ENCODE results near the gene TCF7L2.

The TCF7L2 gene

GRCh38 chr10:113158183-113158582 lies 208.1 kb downstream of the TCF7L2 start:
- no peak for DNase-seq

GRCh38 chr10:113159563-113159962 lies 209.5 kb downstream of the TCF7L2 start:
- no peak for DNase-seq

GRCh38 chr10:113160641-113161040 lies 210.6 kb downstream of the TCF7L2 start:
- no peak for DNase-seq

GRCh38 chr10:113161066-113161465 lies 211.0 kb downstream of the TCF7L2 start:
- no peak for DNase-seq

- DNase-seq: no peak
Observed at GRCh38 chr10:113162960-113163359, 212.9 kb downstream of the TCF7L2 start.

DNA sequence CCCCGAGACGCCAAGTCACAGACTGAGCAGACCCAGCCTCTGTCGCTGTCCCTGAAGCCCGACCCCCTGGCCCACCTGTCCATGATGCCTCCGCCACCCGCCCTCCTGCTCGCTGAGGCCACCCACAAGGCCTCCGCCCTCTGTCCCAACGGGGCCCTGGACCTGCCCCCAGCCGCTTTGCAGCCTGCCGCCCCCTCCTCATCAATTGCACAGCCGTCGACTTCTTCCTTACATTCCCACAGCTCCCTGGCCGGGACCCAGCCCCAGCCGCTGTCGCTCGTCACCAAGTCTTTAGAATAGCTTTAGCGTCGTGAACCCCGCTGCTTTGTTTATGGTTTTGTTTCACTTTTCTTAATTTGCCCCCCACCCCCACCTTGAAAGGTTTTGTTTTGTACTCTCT lies 215.6 kb downstream of the TCF7L2 start:
- no peak for DNase-seq

DNA sequence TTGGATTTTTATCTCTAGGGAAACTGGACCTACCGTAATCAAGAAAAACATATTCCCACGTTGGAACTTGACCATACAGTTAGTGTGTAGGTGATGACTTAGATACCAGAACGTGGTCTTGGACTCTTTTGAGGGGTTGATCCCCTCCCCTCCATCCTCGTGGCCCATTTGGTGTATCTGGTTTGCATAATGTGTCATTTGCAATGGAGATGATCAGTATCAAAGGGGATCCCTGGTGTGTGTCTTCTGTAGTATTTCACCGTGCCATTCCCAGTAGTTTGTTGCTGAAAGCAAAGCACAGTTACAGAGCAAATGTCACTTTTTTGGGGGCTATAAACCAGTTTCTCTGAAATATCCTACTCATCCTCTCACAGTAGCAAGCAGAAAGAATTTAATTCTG lies 217.7 kb downstream of the TCF7L2 start:
- DNase-seq: no peak

DNA sequence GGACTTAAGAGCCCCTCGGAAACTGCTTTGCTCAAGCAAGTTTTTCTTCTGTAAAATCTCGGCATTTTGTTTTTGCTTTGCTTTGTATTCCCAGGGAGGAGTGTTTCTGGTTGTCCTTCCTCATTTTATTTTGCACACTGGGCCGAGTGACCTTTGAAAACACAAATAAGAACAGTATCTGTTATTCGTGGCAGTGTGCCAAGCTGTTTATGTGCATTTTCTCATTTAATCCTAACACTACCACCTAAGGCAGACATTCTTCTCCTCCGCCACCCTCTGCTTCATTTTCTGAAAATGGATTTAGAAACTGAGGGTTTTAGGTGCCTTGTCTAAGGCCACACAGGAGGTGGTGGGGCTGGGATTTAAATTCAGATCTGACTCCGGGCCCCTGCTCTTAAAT lies 218.5 kb downstream of the TCF7L2 start:
- DNase-seq: no peak

DNA sequence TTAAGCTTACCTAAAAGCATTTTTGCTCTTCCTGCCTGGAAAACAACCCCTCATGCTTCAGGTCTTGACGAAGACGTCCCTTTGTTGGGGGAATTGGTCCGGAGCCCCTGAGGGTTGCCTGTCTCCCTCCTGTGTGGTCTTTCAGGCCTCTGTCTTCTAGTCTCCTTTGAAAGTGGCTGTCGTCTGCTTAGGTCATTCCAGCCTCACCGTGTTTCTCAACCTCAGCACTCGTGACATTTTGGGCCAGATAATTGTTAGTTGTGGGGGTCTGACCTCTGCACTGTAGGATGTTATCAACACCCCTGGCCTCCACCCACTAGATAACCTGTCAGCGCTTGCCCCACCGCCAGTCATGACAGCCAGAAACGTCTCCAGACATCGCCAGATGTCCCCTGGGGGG lies 219.1 kb downstream of the TCF7L2 start:
- DNase-seq: no peak

DNA sequence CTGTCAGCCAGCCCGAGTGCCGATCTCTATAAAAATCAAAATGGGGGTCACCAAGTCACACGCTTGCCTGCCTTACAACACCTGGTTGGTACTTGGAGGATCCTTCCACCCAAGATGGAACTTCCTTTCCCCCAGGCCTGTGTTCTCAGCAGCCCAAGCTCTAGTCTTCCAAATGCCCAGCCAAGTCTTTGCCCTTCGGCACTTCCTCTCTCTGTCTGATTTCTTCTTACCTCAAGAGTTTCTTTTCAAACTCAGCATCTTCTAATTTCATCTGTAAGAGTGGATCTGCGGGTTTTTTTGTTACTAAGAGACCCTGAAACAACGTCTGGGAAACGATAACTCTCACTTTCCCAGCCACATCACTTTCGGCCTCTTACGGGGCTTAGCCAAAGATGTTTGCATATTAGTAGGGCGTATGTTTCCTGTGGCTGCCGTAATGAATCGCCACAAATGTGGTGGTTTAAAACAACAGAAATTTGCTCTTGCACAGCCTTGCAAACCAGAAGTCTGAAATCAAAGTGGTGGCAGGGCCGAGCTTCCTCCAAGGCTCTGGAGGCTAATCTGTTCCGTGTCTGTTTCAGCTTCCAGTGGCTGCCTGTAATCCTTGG lies 219.9 kb downstream of the TCF7L2 start:
- DNase-seq: no peak

GRCh38 chr10:113171662-113172061 lies 221.6 kb downstream of the TCF7L2 start:
- DNase-seq: no peak

DNA sequence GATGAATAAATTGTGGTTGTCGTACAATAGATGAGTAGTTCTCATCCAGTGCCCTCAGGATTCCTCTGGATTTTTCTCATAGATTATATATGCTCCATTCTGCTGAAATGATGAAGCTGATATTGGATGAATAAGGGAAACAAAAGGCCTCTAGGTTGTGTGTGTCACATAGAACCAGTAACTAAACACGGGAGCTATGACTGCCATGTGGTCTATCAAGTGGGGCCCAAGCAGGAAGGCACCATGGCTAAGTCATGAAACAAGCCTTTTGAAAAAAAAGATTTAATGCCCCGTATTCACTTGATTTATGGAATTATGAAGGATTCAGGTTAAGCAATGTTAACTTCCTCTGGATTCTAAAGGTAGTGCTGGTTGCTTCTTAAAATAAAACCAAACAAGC lies 225.1 kb downstream of the TCF7L2 start:
- no peak for DNase-seq

GRCh38 chr10:113175756-113176651 lies 226.0 kb downstream of the TCF7L2 start:
- DNase-seq: no peak

DNA sequence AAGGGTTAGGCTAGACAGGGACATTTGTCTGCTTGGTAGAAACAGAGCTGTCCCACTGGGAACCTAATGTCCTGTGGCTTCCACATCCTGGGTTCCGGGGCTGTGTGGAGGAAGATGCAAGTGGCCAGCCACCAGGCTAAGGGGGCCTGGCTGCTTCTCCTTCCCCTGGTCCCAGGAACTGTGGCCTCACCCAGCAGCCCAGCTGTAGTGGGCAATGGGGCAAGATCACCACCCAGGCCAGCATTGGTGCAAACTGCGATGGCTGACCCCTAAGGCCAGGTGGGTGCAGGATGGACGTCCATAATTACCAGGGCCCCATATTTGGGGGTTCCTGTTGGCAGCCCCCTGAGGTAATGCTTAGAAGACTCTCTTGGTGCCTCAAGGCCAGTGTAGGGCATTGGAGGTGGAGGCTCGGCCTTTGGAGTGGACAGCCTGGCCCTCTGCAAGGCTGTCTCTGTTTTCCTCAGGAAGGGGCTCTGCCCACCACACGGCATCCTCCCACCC lies 226.7 kb downstream of the TCF7L2 start:
- DNase-seq: no peak

DNA sequence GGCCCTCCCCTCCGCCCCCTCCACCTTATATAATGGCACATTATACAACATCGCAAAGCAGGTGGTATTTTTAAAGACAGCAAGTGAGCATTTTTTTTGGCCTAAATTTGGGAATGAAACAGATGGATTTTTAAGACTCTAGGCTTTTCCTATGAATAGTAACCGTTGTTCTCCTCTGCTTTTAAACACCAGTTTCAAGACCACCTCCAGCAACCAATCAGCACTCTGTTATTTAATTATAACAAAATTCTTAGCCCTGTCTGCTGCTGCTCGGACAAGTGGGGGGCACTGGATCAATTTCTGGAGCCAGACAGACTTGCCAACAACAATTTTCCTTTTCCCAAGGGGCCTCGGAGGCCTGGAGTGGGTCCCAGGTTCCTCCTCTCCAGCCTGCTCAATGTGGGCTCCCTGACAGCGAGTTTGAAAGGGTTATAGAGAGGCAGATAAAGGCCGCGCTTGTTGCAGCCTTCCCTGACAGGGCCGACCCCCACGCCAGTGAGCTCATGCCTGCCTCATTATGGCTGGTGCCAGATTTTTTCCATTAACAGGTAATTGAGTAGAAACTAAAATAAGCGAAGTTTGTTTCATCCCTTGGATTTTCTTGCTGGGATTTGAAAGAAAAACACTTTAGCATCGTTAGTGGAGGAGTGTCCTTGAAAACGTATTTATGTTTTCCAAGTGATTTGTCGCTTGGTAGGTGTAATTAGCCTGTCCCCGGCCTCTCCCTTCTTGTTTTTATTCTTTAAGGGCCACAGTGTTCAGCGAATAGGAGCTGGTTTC lies 227.3 kb downstream of the TCF7L2 start:
- DNase-seq: no peak

DNA sequence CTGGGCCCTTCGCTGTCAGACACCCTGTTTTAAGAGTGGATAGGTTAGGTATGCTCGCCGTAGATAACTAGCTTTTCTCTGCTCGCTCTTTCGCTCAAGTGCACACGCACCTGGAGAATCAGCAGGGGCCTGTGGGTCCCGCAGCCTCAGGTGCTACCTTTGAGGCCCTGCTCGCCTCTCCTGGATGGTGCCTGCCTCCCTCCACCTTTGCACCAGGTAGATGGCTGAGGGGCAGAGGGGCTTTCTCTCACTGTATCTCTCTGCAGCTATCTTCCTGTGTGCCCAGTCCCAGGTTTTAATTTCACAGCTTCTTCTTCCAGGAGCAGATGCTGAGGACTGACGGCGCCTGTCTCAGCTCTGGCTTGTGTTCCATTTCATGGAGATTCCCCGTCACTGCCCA lies 227.9 kb downstream of the TCF7L2 start:
- no peak for DNase-seq

DNA sequence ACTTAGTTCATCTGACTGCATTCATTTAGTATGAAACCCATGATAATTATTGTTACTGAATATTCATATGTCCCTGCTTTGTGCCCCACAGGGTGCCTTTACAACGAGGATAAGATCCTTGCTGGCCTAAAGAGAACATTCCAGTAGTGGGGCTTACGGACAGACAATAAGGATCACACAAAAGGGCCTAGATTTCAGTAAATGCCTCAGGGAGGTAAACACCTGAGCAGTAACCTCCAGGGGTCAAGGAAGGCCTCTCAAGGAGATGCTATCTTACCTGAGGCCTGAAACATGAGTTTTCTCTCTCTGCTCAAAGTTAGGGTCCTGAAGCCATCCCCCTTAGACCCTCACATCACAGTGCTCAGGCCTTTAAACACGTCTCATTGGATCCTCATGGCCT lies 228.7 kb downstream of the TCF7L2 start:
- no peak for DNase-seq

DNA sequence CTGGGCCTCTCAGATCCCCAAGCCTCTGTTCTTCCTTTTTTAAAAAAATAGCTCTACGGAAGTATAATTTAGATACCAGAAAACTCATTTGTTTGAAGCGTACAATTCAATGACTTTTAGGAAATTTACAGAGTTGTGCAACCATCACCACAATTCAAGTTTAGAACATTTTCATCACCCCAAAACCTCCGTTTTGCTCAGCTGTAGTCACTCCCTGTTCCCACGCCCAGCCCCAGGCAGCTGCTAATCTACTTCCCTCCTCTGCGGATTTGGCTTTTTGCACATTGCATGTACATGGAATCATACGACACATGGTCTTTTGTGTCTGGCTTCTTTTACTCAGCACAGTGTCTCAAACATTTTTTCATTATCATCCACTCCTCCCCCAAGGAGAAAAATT lies 229.2 kb downstream of the TCF7L2 start:
- DNase-seq: no peak

- DNase-seq: no peak
Observed at GRCh38 chr10:113179966-113180365, 229.9 kb downstream of the TCF7L2 start.

- no peak for DNase-seq
Observed at GRCh38 chr10:113180401-113181154, 230.5 kb downstream of the TCF7L2 start.

- no peak for DNase-seq
Observed at GRCh38 chr10:113182154-113182553, 232.1 kb downstream of the TCF7L2 start.

DNA sequence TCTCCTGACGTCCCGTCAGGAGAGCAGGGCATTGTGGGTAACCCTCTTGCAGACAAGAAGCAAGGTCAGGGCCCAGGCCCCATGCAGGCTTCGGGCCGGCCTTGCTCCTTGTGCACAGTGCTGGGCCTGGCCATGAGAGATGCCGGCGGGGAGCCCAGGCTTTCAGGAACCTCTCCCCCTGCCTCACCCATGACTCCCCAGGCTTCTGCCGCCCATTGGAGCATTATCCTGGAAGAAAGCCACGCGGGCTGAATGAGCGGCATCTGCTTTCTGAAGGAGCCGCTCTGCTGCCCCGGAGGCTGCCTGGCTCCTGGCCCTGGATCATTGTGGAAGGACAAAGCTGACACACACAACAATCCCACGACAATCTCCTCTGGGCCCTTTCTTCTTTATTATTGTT lies 233.5 kb downstream of the TCF7L2 start:
- no peak for DNase-seq

Measured in NCI-H748 treated with DMSO at 0.1 percent for 48 hours (cell line).